Pancreas (tissue), 10 donors: ENCODE results near the gene MYL12B. TPM values are rescaled to one million over a fixed set of nuclear protein-coding genes. Genes with fewer than 3 reads are reported as not detected.
"Not testable (repeated sequence)": the region's sequence is repeated elsewhere in the genome, so short reads cannot be mapped to it uniquely, and the experiment has no call there.

Source experiments
- ATAC-seq, 4 donors: fragments of 200-7000 bp; cut with Tn5 transposase; one replicate each; pipeline versions ENCODE4 v1.8.0 to v1.9.1; 2020; ENCODE audit warnings: mild to moderate bottlenecking in 4 of 4, moderate library complexity in 4 of 4
- DNase-seq, 6 donors: peaks; one replicate each; pipeline ENCODE4 v3.0.0-alpha.2; 2020
- FAIRE-seq: peaks from 2 replicates; lab custom pipeline; 2012; peaks lifted over from hg19 to GRCh38; lab: Jason Lieb, UNC
- H3K27ac ChIP-seq, 4 donors: fragments of 200-600 bp; sonication (generic); 1 replicate in 3 of 4; 2 replicates in 1 of 4; pipeline versions ENCODE4 v1.5.0 to v1.8.0; 2020
- H3K27me3 ChIP-seq, 4 donors: fragments of 200-600 bp; one replicate each; pipeline ENCODE4 v1.8.0; 2021
- H3K36me3 ChIP-seq, 3 donors: fragments of 200-600 bp; sonication (generic) in 1 of 3; one replicate each; pipeline versions ENCODE4 v1.5.0 to v1.8.0; 2020 to 2021
- H3K4me1 ChIP-seq, 3 donors: fragments of 200-600 bp; one replicate each; pipeline ENCODE4 v1.8.0; 2021
- H3K4me3 ChIP-seq, 4 donors: fragments of 200-600 bp; sonication (generic) in 2 of 4; one replicate each; pipeline versions ENCODE4 v1.5.0 to v1.8.0; 2020 to 2021
- H3K9me3 ChIP-seq, 4 donors: fragments of 200-600 bp; one replicate each; pipeline ENCODE4 v1.8.0; 2021
- WGBS, 2 donors: extraction: QIAGEN DNeasy Blood & Tissue Kit; methylation state at CpG; one replicate each; pipeline ENCODE4 v1.1.7; 2013; 5-methylcytosine and 5-hydroxymethylcytosine counted together
- intact Hi-C, 3 donors: fragments of 100-400 bp; cut with DNase I; formaldehyde crosslinking; loops; one replicate each; pipeline versions ENCODE4 v1.11.1 to v1.14.2; 2022
- polyA plus RNA-seq, 2 donors: library from polyadenylated mRNA; stranded (reverse); fragments of 200-250 nt; gene quantifications; one replicate each; pipeline ENCODE4 v1.2.3, GENCODE V29; 2013
- total RNA-seq, 6 donors: library from RNA; stranded (reverse); fragmentation: NEBNext Ultra II Directional in 4 of 6; extraction: Animal tissue kit (Norgen Biotek cat#: 25700) in 4 of 6; gene quantifications; one replicate each; pipeline versions ENCODE4 v1.2.1 to v1.2.4, GENCODE V29; 2021 to 2023
- TF ChIP-seq, protein P1 (sequence below), 4 donors: fragments of 200-600 bp; sonication (generic) in 3 of 4; IDR thresholded peaks; one replicate each; pipeline versions ENCODE4 v1.5.0 to v1.8.0; 2021; ENCODE audit warnings: antibody characterized with exemption in 4 of 4
- donor health status: healthy with polysubstance abuse.
- donor health status: DM: no; HTN: no; CAD: no; lungs with moderate emphysema.
- donor health status: DM: no; HTN: no; CAD: no.
- donor health status: control.
- donor health status: control.
- donor health status: Bipolar disorder and iron deficiency.
- donor health status: DM: yes; HTN: yes; CAD: no.
- donor health status: DM: no; HTN: no; CAD: no.
- donor health status: DM: no; HTN: no; CAD: no.
- donor health status: DM: yes; HTN: yes; CAD: no.

Gene MYL12B
- total and polyA plus RNA-seq, 8 donors, result 63.0 to 208 (median 119) TPM

DNA sequence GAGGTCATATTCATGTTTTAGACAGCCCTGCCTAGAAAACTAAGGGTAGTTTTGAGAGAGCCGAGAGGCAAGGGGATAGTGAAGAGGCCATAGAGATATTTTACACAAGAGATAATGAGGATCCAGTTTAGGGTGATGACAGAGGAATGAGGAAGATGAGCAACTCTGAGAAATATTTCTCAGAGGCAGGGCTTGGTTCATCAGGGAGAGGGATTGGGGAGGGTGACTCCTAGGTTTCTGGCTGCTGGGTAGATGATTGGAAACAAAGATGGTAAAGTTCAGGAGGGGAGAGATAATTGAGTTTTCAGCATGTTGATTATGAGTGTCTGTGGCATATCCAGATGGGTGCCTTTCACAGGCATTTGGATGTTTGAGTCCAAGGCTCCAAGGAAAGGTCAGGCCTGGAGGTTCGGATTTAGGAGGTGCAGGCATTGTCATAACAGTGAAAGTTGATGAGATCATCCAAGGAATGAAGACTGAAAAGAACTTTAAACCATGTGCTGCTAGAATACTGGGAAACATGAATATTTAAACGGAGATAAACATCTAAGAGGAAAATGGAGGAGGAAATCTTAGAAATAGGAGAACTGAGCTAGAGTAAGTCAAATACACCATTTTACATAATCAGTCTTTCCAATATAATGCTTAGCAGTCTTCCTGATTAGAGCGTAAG lies 7.4 kb downstream of the MYL12B start:
- H3K4me1 ChIP-seq, result peaks cover 19 to 53% (median 50%) of the 10 kb centered on the region in 3 donors
- no peak for DNase-seq
- H3K36me3 ChIP-seq, result peaks cover 0 to 6% (median under 1%) of the 10 kb centered on the region in 3 donors
- ATAC-seq, result no peak
- no peaks in the 10 kb centered on the region for H3K9me3 ChIP-seq
- no peak overlapping the region for H3K27ac ChIP-seq
- no peak overlapping the region for H3K4me3 ChIP-seq
- intact Hi-C loops, result no loop called here
- no peaks in the 10 kb centered on the region for H3K27me3 ChIP-seq
- 68 to 76% methylated on average over 4 of the region's 4 CpGs for WGBS, 2 donors
- TF ChIP-seq, protein P1, sequence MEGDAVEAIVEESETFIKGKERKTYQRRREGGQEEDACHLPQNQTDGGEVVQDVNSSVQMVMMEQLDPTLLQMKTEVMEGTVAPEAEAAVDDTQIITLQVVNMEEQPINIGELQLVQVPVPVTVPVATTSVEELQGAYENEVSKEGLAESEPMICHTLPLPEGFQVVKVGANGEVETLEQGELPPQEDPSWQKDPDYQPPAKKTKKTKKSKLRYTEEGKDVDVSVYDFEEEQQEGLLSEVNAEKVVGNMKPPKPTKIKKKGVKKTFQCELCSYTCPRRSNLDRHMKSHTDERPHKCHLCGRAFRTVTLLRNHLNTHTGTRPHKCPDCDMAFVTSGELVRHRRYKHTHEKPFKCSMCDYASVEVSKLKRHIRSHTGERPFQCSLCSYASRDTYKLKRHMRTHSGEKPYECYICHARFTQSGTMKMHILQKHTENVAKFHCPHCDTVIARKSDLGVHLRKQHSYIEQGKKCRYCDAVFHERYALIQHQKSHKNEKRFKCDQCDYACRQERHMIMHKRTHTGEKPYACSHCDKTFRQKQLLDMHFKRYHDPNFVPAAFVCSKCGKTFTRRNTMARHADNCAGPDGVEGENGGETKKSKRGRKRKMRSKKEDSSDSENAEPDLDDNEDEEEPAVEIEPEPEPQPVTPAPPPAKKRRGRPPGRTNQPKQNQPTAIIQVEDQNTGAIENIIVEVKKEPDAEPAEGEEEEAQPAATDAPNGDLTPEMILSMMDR (IDR thresholded peaks at IDR 0.05), result no peak
- no peak for FAIRE-seq

DNA sequence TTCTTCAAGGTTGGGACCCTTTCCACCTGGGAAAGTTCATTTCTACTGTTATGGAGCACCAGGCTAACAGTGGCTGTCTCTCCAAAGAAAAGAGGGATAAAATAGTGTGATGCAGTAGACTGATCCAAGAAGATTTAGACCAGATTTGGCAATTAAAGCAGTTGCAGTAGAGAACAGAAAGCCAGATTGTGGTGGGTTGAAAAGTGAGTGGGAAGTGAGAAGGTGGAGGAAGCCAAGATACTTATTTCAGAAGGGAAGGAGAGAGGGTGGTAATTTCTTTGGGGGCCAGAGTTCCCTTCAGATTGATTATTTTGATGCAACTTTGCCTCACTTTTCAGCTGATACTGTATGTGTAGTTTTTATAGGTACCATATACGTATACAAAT lies 8.0 kb downstream of the MYL12B start:
- 94 to 97% methylated on average over 1 of the region's 1 CpG for WGBS, 2 donors
- Histone ChIP-seq H3K4me1 (peaks cover 13 to 48% (median 45%) of the 10 kb centered on the region in 3 donors), H3K4me3 (no peak overlapping the region), H3K9me3 (no peaks in the 10 kb centered on the region), H3K36me3 (peaks cover 0 to 12% (median 6%) of the 10 kb centered on the region in 3 donors), H3K27me3 (no peaks in the 10 kb centered on the region), H3K27ac (no peak overlapping the region)
- intact Hi-C loops, result no loop called here
- TF ChIP-seq, protein P1 (IDR thresholded peaks at IDR 0.05), result no peak
- FAIRE-seq (no peak), DNase-seq (no peak), ATAC-seq (no peak)

DNA sequence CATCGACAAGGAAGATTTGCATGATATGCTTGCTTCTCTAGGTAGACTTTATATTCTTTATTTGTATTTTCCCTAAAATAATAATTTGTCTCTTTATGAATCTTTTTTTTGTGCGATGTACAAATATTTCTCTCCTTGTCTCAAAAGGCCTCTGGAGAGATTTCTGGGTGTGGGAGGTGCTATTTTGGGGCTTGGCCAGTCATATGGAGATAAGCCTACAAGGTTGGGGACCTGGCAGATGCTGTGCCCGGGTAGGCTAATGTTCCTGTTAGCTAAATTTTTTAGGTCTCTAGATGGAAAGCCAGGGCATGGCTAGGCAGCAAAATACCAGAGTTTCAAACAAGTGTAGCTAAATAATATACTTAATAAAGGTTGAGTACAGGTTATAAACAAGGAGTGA lies 11.1 kb downstream of the MYL12B start:
- no peaks in the 10 kb centered on the region for H3K27me3 ChIP-seq
- ATAC-seq, result no peak
- peaks cover 0 to 41% (median 6%) of the 10 kb centered on the region in 3 donors for H3K36me3 ChIP-seq
- no peak overlapping the region for H3K4me3 ChIP-seq
- intact Hi-C loops, result no loop called here
- no peak for FAIRE-seq
- H3K9me3 ChIP-seq, result no peaks in the 10 kb centered on the region
- TF ChIP-seq, protein P1 (IDR thresholded peaks at IDR 0.05), result no peak
- WGBS, 2 donors, result 51% methylated on average over 3 of the region's 3 CpGs
- no peak for DNase-seq
- peaks cover 12 to 20% (median 18%) of the 10 kb centered on the region in 3 donors for H3K4me1 ChIP-seq
- H3K27ac ChIP-seq, result no peak overlapping the region

DNA sequence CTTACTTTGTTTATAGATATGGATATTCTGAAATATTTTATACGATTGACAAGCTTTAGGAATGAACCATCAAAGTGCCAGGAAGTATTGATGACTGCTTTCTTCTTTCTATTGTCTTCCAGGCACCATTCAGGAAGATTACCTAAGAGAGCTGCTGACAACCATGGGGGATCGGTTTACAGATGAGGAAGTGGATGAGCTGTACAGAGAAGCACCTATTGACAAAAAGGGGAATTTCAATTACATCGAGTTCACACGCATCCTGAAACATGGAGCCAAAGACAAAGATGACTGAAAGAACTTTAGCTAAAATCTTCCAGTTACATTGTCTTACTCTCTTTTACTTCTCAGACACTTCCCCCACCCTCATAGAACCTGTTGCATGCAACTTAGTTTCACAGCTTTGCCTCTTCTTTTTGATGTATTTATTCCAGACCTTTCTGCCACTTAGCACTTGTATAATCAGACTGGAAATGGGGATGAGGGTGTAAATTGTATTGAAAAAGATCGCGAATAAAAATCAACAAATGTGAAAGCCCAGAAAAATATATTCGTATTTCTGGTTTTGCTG lies 15.8 kb downstream of the MYL12B start:
- H3K4me1 ChIP-seq, ATAC-seq, FAIRE-seq, DNase-seq, intact Hi-C loops, H3K27ac ChIP-seq, H3K9me3 ChIP-seq, H3K4me3 ChIP-seq, H3K27me3 ChIP-seq: not testable (repeated sequence)
- WGBS, 2 donors, result 81 to 84% methylated on average over 7 of the region's 7 CpGs
- H3K36me3 ChIP-seq, result peaks cover 0 to 48% (median 6%) of the 10 kb centered on the region in 3 donors

DNA sequence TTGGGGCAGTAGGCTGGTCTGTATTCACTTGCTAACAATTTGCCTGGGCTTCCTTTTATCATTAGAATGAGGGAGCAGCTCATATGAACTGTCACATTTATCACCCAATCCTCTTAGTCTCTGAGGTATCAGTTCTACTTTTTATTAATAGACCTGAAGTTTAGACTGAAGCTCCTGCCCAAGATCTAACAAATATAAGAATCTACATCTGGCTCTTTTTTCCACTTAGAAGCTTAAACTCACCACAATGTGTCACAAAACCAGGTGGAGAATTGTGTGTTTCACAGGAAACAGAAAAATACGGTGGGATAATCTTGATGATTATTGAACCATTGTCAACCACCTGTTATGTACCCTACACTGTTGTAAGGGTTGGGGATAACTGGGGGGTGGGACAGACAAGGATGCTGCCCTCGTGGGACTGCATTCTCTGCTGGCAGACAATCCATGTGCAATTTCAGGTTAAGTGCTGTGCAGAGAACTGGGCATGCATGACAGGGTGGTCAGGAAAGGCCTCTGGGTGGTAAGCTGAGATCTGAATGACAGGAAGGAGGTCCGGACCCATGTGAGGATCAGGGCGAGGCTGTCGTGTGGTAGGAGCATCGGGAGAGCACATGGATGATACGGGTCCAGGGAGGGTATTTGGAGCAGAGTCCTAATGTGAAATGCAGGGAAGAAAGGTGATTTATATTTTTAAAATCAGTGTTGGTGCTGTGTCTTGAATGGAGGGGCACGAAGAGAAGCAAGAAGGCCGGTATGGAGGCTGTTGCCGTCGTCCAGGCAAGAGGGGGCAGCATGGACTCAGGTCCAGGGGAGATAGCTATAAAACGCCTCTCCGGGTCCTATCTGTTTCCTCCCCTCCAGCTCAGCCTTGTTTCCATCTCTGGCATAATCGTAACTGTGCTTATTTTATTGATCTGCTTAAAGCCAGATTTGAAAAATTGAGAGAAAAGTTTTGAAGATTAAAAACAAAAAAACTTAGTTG lies 17.6 kb downstream of the MYL12B start:
- Histone ChIP-seq H3K4me1 (no peaks in the 10 kb centered on the region), H3K27ac (no peak overlapping the region), H3K36me3 (peaks cover 0 to 41% (median 4%) of the 10 kb centered on the region in 3 donors), H3K27me3 (no peaks in the 10 kb centered on the region), H3K4me3 (no peak overlapping the region), H3K9me3 (no peaks in the 10 kb centered on the region)
- ATAC-seq, result peak in 2 of 4 donors; percentile 26 to 36
- intact Hi-C loops, result loop anchor here in 2 of 3 donors (5.0 to 10.0 kb wide), 4 partner anchors 175 to 725 kb away; partner anchors contain the start of gene TGIF1 (in 1 of the 2)
- no peak for DNase-seq
- FAIRE-seq, result no peak
- 15 to 18% methylated on average over 14 of the region's 14 CpGs for WGBS, 2 donors
- TF ChIP-seq, protein P1 (IDR thresholded peaks at IDR 0.05), result no peak
